OCI-LY7 (cell line): ENCODE results near the gene TNFRSF1A.

Source experiments
- EZH2phosphoT487 ChIP-seq: fragments of 200-600 bp; sonication (generic); IDR thresholded peaks from 2 replicates; pipeline ENCODE4 v1.6.1; 2018; ENCODE audit warnings: low read depth, borderline replicate concordance, mild to moderate bottlenecking, mixed run types, antibody characterized with exemption, low read length, moderate library complexity, mixed read lengths
- TF ChIP-seq, protein P1 (sequence below): fragments of 200-600 bp; sonication (generic); conservative IDR thresholded peaks from 2 replicates; pipeline ENCODE4 v1.5.1; 2014; ENCODE audit warnings: mild to moderate bottlenecking, antibody characterized with exemption, low read length, moderate library complexity, mixed read lengths

DNA sequence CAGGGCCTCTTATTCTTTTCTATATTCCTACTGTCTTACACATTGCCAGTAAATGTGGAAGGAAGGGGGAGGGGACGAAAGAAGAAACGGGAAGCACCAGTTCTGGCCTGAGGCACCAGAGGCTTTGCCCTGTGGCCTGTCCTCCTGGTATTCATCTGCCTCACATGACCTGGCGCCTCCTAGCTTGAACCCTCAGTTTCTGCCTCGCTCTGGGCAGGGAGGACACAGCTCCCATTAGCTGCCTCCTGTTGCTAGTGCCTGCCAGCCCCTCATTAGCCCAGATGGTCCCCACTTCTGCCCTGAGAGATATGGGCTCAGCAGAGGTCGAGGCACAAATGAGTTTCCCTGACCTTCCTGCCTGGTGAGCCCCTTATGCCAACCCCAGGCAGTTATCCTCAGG is 34.3 kb downstream of the TNFRSF1A start:
- TF ChIP-seq, protein P1, sequence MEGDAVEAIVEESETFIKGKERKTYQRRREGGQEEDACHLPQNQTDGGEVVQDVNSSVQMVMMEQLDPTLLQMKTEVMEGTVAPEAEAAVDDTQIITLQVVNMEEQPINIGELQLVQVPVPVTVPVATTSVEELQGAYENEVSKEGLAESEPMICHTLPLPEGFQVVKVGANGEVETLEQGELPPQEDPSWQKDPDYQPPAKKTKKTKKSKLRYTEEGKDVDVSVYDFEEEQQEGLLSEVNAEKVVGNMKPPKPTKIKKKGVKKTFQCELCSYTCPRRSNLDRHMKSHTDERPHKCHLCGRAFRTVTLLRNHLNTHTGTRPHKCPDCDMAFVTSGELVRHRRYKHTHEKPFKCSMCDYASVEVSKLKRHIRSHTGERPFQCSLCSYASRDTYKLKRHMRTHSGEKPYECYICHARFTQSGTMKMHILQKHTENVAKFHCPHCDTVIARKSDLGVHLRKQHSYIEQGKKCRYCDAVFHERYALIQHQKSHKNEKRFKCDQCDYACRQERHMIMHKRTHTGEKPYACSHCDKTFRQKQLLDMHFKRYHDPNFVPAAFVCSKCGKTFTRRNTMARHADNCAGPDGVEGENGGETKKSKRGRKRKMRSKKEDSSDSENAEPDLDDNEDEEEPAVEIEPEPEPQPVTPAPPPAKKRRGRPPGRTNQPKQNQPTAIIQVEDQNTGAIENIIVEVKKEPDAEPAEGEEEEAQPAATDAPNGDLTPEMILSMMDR, result no peak
- TF ChIP-seq EZH2phosphoT487, result no peak
